HG03558 (cell line): ENCODE data around the gene CD36.

Experiments
- ATAC-seq: cut with Tn5 transposase; IDR thresholded peaks from one replicate; pipeline ENCODE4 v1.9.1; 2021; ENCODE audit warnings: moderate number of reproducible peaks; ENCODE audit not compliant: unreplicated experiment; ENCODE audit errors: extremely low read depth

Gene CD36

DNA sequence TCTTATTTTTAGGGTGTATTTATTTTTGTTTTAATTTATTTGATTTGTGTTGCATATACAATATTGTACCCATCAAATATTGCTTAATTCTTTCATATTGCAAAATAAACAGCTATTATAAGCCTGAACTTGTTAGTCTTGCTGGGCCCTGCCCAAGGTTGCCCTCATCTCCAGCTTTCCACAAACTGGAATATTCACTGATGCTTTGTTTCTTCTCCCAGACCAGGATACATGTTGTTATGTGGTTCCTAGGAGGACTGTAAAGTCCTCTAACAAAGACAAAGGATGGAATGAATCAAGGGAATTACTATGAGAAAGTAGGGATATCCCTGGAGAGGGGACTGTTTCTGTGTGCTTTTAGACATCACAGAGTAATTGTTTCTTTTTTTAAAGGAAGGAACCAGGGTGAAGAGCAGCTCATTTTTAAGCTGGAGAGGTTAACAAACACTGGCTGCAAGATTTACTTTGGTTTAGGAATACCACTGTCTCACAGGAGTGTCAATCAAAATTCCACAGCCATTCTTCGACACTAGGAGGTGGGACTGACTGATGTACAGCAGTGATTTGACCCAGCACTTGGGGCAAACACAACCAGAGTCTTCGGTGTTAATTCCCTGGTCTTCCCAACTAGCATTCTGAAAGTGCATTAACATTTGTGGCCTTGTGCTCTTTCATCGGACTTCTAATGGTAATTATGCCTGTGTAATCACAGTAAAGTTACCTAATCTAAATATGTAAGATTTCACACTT is 14.8 kb upstream of the CD36 start:
- ATAC-seq = no peak

DNA sequence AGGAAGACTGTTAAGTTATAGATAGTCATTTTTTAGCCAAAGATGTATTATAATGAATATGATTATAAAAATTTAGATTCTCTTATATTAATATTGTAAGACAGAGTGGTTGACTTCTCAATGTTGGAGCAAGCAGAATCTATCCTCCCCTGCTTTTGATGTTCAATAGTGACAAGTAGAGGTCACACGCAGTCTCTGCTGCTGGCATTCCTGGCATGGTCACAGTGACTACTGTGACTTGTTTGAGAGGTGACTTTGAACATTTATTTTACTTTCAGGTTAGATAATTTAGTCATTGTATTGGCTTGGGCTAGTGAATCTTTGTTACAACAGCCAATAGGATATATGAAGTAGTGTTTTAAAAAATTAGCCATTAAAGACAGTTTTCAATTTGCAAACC is 13.7 kb upstream of the CD36 start:
- no peak for ATAC-seq

DNA sequence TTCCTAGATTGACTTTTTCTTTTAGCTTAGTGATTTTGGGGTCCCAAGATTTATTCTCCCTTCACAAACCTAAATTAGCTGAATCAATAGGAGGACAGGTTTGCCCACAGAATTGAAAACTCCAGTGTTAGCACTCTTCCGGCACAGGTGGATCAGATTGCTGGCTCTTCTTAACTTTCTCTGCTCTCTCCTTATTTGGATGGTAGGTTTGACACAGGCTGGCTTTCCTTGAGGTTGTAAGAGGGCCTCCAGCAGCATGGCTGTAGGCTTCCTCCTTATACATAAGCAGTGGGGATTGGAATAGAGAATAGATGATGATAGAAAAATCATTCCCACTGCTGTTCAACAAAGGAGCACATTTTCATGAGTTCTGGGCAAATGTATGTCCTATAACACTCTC is 9.4 kb upstream of the CD36 start:
- no peak for ATAC-seq

DNA sequence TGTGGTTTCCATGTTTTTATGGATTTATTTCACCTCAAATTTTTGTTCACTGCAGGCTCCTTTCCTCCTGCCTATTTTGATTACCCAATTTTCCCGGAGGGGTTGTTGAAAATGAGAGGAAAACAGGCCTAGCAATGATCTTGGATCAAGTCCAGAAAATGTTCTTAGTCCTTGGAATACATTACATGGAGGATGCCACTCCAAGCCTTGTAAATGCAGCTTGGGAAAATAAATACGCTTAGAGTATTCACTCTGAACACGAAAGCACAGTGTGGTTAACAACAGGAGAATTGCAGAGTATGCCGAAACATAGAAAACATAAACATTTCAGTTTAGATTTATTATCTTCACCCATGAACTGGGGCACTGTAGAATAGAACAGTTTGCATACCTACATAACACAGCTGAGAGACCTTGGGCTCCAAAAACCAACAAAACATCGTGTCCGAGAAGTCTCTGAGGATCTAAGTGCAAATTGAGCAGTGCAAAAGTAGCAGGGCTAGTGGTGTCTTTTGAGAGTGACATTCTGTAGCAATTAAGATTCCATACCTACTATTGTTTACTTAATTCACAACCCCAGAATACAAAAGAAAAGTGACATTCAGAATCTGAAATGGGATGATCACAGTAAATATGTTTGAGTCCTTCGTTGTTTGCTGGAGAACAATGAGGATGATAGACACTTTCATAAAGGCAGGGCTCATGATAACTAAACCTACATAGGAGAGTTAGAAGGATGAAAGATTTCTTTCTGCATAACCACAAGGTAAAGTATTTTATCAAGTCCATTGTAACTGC is 7.6 kb upstream of the CD36 start:
- ATAC-seq = no peak

DNA sequence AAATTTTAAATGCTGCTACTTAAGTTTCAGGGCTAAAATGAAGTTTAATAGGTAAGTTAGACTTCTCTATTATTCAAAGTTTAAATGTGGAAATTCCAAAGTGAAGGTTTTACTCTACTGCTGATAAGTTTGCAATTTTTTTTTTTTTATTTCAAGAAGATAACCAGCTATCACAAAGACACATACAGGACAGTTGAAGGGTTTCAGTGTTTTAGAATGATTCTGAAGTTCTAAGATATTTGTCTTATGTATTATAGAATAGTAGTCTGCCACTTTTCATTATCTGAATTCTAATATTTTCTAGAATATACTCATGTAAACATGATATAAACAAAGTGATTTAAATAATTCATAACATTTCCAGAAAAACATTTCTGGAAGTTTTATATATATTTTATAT is 7.0 kb upstream of the CD36 start:
- no peak for ATAC-seq

DNA sequence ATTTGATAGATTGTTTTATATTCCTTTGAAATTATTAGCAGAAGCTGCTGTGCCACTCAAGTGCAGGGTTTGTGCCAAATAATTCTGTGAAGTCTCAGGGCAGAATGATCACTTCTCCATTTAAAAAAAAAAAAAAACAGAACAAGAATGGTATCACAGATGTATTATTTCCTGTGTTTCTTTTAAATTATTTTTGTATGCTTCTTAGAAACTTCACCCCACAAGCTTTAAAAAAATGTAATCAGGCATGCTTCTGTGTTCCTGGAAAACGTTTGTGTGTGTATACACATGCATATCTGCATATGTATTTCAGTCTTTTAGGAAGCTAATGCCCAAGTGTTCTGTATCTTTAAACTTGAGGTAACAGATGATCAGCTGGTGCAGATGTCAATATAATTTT is 6.3 kb upstream of the CD36 start:
- ATAC-seq = no peak

DNA sequence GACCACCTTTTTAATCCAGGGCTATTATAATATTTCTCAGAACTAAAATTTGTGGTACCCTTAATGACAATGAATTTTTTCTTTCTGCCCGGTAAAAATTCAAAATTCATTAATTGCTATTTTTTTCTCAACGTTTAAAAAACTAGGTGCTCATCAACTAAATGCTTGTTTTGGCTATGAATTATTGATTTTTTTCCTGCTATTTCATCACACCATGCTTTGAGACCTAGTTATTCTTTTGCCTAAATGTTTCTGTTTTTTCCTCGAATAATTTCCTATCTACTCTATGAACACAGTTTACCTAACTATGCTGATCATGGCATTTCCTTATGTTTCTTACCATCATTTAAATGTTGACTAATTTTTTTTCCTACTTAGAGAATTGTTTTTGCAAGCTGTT is 5.6 kb upstream of the CD36 start:
- ATAC-seq = no peak

DNA sequence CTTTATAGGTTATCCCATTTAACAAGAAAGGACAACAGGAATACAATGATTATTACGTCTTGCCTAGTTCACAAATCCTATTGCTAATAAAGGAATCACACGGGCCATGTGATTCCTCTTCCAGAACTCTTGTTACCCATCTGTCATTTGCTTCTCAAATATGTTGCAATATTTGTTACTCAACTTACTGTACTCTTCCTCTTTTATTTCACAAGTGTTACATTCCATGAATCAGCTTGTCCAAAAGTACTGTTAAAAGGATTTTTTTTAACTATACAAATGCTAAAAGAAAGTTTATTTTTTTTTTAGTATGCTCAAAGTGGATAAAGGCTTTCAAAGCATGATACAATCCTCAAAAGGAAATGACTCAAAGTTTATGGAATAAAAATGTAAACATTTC is 3.9 kb upstream of the CD36 start:
- ATAC-seq = no peak

DNA sequence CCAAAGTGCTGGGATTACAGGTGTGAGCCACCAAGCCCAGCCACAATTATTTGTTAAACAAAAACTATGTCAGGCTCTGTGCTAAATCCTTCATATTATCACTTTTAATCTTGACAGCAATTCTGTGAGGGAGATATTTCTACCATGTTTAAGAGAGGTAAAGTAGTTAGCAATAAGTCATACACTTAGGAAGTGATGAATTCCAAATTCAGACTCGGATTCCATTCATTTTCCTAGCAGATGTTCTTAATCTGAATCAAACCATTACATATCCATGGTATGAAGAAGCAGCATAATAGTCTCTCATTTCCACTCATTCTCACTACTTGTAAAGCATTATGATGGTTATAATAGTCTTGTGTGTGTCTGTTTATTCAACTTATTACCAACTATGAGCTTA is 2.9 kb upstream of the CD36 start:
- ATAC-seq = no peak

DNA sequence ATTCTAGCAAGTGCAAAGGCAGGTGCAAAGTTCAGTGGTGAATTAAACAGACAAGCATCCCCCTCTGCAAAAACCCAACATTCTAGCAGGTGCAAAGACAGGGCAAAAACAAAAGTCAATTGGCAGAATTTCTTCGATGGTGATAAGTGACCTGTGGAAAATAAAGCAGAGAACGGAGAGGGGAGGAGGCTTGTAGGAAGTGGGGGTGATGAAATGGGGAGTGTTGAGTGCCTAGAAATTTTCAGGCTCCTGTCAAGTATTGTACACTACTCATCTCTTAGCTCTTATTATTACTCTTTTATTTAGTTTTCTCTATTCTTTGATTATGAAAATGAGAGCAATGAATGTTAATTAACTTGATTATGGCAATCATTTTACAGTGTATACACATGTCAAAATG is 2.4 kb upstream of the CD36 start:
- no peak for ATAC-seq

DNA sequence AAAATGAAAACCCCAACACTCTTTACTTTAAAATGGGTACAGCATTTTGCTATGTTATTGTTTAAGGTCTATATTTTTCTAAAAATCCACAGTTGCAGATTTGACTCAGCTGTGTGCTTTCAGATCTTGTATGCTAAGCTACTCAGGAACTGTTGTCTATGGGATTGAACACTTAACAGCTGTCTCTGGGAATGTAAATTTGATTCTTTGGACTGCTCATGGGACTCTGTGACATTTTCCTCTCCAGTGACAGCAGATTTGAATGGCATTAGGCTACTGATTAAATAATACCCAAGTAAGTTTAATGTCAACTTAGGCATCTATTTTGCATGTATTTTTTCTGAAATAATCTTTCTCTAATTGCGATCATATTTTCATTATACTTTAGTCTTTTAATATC is 1.7 kb upstream of the CD36 start:
- no peak for ATAC-seq

DNA sequence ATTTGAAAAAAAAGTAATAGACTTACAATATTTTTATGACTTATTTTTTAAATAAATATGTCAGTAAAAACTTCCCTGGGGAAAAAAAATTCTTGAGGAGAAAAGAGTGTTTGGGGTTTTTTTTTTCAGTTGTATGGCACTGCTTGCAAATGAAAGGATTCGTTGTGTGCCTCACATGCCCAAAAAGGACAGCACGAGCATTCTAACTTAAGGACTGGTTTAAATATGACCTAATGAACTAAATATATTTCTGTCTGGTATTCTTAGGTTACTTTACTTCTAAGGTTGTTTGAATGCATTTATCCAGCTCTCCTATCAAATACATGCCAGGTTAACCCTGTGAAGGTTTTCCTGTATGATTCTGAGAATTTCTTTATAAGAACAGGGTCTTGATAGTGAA is 988 bp upstream of the CD36 start:
- ATAC-seq = no peak

DNA sequence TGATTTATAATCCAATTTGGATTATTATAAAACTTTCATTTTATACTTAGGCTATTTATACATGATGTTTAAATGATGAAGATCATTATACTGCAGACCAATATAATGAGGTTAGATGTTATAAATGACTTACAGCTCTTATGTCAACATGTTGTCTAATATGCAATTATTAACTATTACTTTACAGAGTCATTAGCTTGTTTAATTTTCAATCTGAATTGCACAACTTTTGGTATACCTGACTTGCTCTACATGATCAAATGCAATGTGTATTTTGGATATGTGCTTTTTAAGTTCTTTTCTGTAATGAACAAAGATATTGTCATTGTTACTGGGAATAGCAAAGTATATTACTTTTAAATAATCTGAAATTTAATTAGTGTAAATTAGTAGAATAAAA is 569 bp downstream of the CD36 start:
- no peak for ATAC-seq

DNA sequence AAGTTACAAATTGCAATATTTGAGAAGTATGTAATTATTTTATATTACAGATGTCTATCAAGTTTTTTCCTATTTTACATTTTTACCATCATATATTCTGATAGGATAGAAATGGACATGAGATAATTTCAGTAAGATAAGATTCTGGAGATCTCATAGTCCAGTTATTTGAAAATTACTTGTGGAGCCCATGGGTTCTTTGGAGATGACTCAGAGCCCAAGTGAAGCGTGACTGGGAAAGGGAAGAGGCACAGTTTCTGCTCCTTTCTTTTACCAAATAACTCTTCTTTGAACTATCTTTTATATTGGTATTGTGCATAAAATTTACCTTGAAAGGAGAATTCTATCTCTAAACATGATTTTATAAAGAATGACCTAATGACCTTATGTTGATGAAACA is 2.4 kb downstream of the CD36 start:
- no peak for ATAC-seq

DNA sequence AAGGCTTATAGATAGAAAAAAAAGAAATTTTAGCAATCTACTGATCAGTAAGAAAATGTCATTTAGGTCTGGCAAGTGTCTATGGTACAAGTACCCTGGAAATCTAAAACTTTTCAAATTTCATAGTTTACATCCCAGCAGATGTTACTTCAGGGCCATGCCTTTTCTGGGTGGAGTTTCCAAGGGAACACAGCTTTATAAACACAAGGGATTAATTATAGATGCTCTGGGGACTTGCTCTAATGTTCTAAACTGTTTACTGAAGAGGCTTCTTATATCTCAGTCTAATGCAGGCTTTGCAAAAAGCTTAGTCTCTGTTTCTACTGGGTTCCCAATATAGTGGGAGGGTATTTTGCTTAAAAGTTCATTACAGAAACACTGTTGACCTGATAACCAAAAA is 3.1 kb downstream of the CD36 start:
- no peak for ATAC-seq

DNA sequence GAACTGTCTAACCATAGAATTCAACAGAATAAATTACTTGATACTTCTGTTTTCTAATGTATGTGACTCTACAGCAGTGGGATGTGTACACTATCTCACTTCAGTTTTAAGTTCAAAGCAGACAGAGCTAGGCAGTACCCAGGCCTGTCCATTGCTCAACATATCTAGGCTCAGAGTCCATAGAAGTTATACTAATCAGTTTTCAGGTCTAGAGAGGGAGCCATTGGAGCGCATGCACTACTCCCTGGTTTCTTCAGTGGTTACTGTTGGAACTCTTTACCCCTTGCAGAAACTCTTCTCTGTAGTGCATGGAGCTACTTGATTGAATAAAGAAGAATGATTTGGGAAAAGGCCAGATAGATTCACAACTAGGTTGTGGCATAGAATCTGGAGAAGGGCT is 4.4 kb downstream of the CD36 start:
- no peak for ATAC-seq

DNA sequence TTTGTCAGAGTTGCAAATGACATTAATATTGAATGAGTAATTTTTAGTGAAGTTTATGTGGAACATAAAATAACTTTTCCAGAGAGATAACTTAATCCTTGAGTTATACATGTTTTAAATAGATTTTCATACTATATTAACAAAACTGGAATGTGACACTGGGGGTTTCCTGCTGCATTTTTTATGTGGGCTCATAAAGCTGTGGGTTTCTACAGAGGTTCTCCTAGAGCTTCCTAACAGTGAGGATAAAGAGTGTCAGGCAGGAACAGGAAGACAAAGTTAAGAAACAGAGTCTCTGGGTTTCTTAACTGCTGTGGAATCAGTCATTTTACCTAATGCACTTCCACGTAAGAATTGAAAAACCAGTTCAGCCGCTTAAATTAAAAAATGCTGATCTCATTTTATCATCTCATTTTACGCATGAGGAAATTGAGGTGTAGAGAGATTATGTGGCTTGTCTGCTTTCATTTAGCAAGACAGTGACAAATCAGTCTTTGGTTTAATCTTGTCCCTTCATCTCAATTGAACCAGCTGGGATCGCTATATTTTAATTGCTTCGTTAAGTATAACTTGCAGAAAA is 5.0 kb downstream of the CD36 start:
- no peak for ATAC-seq

DNA sequence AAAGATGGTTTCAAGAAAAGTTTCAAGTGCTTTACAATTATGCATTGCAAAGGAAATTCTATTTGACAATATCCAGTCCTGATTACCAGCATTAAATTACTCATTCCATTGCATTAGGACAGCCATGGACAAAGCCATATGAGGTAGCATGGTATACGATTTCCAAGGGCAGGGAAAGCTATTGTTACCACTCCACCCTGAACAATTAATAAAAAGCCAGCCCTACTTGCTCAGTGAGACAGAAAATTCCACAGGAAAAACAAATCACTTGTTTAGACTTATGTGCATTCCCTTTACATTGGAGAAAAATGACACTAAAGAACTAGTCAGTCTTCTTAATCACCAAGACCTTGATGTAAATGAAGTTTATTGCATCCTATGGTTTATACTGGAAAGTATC is 5.6 kb downstream of the CD36 start:
- ATAC-seq = no peak

DNA sequence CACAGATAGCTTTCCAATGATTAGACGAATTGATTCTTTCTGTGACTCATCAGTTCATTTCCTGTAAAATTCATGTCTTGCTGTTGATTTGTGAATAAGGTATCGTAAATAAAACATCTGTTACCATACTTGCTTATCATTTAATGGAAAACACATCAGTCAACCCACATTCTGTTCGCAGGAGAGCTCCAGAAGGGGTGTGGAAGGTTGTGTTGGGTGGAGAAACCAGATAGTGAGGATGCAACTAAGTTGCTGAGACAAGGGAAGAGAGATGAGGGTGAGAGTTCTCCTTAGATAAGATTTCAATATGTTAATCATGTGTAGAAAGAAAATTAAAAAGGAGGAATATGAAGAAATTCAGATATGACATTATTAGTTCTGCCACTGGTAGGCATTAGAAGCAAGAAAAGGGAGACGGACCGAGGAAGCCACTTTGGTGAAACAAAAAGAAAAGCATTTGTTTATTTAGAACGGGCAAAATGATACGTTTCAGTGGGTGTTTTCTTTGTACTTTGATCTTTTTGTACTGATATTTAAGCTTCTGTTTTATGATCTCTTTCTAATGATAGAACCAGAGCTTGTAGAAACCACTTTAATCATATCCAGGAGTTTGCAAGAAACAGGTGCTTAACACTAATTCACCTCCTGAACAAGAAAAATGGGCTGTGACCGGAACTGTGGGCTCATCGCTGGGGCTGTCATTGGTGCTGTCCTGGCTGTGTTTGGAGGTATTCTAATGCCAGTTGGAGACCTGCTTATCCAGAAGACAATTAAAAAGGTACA is 7.8 kb downstream of the CD36 start:
- ATAC-seq = no peak

DNA sequence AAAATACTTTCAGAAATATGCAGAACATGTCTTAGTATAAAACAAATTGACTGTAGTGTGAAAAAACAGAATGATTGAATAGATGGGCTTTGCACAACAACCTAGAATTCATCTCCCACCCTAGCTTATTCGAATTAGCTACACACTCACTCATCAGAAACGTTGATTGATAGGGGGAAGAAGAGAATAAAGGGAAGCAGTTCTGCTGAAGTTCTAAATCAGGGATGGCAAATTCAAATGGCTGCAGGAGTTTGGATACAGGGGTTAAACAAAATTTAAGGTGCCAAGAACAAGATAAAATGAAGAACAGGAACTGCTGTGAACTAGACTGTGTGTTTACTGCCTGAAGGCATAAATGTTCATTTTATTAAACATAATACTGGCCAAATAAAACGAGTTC is 9.0 kb downstream of the CD36 start:
- ATAC-seq = no peak

DNA sequence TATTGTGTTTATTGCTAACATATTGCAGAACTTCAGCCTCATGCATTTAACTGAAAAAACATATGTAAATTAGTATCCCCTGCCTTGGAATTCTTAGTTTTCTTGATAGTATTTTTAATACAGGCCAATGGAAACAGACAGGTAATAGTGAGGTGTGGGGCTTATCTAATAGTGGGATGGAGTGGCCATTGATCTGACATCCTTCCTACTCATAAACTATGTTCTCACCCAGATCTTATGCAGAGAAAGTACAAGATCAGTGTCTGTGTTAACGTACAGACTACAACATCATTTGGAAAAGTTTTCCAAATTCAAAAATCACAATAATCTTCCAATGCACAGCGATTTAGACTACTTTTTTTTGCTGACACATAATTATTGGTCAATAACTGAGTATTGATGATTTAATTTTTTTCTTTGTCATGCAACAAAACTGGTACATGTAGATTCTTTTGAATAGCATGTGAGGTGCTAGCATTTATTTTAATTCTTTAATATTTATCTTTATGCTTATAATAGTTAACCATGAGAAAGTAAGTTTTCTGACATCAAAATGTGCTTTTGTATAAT is 9.7 kb downstream of the CD36 start:
- ATAC-seq = no peak
